Measurements from ENCODE around the gene HCK.

Gene HCK

GRCh38 chr20:32125506-32125905 lies 73.5 kb downstream of the HCK start:
- no peak for DNase-seq (ENCODE audit: low read depth in 3 of 3, low spot score in 1 of 3)

DNA sequence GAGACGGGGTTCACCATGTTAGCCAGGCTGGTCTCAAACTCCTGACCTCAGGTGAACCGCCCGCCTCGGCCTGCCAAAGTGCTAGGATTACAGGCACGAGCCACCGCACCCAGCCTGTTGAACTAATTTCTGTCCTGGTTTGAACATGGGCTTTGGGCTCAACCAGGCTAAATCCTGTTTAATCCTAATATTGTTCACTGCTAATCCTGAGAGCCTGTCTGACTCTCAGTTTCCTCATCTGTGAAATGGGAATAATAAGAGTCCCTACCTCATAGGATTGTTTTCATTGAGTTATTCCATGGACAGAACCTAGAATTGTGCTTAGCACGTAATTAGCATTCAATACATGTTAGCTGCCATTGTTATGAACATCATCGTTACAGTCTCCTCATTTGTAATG lies 74.9 kb downstream of the HCK start:
- no peak for DNase-seq (ENCODE audit: low read depth in 3 of 3, low spot score in 1 of 3)

DNA sequence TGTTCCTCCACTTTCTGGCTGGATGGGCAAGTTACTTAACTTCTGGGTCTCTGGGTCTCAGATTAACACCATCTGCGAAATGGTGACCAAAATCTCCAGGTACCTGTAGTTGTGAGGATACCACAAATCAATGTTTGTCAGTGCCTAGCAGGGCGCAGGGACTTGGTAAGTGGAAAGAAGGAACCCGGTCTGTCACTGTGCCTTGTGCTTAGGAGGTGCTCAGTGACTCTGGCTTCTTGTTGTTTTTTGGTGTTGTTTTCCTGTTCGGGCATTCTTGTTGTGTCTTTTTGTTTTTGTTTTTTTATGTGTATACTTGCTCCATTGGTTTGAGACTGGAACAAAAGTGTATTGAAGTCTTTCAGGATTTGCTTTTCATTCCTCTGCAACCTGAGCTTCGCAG lies 75.3 kb downstream of the HCK start:
- DNase-seq (ENCODE audit: low read depth in 3 of 3, low spot score in 1 of 3): no peak

GRCh38 chr20:32128167-32128566 lies 76.1 kb downstream of the HCK start:
- no peak for DNase-seq (ENCODE audit: low read depth in 3 of 3, low spot score in 1 of 3)

GRCh38 chr20:32129863-32130262 lies 77.8 kb downstream of the HCK start:
- no peak for DNase-seq (ENCODE audit: low read depth in 3 of 3, low spot score in 1 of 3)

DNA sequence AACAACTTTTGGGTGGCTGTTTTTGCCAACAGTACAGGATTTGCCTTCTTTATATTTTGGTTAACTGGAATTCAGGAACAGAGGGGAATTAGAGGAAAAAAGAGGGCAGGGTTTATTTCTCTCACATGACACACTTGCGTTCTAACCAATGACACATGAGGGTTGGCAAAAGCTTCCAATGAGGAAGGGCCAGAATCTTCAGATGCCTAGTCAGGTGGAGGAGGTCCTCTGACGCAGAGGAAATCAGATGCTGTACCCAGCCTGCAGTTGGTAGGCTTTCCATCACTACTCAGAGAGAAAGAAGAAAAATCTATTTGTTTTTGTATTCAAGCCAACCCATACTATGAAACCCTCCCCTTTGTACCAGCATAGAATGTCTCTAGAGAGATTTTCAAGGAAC lies 78.3 kb downstream of the HCK start:
- no peak for DNase-seq (ENCODE audit: low read depth in 3 of 3, low spot score in 1 of 3)

DNA sequence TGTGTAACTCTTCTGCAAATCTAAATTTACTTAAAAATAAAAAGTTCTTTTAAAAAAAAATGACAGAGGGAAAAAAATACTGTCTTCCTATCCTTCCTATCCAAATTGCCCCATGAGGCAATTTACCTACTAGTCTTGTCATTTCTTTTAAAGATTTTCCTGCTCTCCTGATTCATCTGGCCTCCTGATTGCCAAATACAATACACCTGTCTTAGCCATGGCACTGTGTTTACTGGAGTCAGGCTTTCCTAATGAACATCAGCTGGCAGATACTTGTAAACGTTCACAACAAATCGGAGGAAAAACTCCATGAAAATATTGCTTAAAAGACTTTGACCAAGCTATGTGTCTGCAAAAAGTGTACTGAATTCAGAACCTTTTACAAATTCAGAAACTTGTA lies 78.9 kb downstream of the HCK start:
- no peak for DNase-seq (ENCODE audit: low read depth in 3 of 3, low spot score in 1 of 3)

GRCh38 chr20:32132911-32133549 lies 81.0 kb downstream of the HCK start:
- no peak for DNase-seq (ENCODE audit: low read depth in 3 of 3, low spot score in 1 of 3)

DNA sequence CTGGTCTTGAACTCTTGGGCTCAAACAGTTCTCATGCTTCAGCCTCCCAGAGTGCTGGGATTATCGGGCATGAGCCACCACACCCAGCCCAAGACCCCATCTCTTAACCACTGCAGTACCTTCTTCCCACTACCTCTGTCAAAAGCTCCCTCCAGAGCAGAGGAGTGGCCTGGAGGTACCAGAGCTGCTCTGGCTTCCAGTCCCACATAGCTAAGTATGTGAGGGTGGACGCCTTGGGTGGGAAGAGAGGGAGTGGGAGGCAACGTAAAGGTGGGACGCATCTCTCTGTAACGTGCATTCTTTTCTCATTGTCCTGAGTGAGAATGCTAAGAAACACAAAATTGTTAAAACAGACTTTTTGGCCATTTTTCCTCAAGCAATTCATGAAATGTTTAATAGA lies 82.0 kb downstream of the HCK start:
- DNase-seq (ENCODE audit: low read depth in 3 of 3, low spot score in 1 of 3): no peak

GRCh38 chr20:32135983-32136515 lies 84.0 kb downstream of the HCK start:
- no peak for DNase-seq (ENCODE audit: low read depth in 3 of 3, low spot score in 1 of 3)

DNA sequence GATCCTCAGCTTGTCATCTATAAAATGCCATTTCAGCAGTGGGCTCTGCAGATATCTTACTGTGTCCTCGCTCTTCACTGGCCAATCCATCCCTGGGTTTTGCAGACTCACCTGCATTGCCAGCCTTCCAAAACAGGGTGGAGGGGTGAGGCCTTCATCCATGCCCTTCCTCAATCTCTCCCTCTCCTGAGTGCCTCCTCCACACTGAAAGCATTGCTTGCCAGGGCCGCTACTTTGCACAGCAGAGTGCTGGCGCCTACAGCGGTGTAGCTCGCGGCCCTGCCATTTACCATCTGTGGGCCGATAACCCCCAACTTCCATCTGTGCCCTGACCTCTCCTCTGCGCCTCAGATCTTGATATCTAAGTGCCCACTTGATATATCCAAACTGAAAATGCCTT lies 86.9 kb downstream of the HCK start:
- DNase-seq (ENCODE audit: low read depth in 3 of 3, low spot score in 1 of 3): no peak

DNA sequence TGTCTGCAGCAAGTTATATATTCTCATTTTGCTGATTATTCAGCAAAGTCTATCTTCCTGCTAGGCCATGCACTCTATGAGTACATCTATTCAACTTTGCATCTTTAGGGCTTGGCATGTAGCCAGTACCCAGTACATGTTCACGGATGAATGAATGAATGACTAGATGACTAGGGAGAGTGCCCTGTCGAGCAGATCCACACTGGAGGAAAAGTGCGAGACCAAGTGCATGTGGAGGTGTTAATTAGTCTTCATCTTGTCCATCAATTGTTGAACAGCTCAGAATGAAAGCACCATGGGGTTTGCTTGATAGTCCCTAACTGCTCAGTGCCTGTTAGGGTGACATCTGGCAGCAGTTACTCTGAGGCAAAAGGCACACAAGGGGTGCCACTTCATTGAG lies 87.9 kb downstream of the HCK start:
- DNase-seq (ENCODE audit: low read depth in 3 of 3, low spot score in 1 of 3): no peak

GRCh38 chr20:32140603-32141002 lies 88.6 kb downstream of the HCK start:
- no peak for DNase-seq (ENCODE audit: low read depth in 3 of 3, low spot score in 1 of 3)

DNA sequence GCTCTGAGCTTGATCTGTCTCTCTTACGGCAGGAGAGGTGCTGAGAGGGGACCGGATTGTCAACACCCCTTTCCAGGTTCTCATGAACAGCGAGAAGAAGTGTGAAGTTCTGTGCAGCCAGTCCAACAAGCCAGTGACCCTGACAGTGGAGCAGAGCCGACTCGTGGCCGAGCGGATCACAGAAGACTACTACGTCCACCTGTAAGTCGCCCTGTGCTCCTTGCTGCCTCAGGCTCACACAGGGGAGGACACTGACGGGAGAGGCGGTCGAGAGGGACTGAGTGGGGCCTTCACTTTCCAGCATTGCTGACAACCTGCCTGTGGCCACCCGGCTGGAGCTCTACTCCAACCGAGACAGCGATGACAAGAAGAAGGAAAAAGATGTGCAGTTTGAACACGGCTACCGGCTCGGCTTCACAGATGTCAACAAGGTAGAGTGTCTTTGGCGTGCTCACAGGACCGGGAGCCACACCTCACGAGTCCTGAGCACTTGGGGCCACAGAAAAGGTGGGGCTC lies 89.5 kb downstream of the HCK start:
- no peak for DNase-seq (ENCODE audit: low read depth in 3 of 3, low spot score in 1 of 3)

DNA sequence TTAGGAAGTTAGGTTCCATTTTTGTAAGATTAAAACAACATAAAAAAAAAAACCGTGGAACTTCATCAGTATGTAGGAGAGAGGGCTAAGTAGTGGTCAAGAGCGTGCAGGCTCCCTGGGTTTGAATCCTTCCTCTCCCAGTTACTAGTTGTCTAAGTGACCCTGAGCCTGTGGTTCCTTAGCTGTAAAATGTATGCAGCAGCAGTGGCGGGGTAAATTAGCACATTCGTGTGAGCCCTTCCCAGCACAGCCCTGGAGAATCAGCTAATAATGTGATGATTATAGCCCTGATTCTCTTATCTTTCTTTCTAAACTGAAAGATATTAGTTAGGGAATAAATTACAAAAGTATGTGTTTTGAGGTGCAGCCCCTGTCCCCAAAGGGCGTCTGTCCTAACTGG lies 90.0 kb downstream of the HCK start:
- no peak for DNase-seq (ENCODE audit: low read depth in 3 of 3, low spot score in 1 of 3)

GRCh38 chr20:32142991-32143390 lies 90.9 kb downstream of the HCK start:
- DNase-seq (ENCODE audit: low read depth in 3 of 3, low spot score in 1 of 3): no peak

DNA sequence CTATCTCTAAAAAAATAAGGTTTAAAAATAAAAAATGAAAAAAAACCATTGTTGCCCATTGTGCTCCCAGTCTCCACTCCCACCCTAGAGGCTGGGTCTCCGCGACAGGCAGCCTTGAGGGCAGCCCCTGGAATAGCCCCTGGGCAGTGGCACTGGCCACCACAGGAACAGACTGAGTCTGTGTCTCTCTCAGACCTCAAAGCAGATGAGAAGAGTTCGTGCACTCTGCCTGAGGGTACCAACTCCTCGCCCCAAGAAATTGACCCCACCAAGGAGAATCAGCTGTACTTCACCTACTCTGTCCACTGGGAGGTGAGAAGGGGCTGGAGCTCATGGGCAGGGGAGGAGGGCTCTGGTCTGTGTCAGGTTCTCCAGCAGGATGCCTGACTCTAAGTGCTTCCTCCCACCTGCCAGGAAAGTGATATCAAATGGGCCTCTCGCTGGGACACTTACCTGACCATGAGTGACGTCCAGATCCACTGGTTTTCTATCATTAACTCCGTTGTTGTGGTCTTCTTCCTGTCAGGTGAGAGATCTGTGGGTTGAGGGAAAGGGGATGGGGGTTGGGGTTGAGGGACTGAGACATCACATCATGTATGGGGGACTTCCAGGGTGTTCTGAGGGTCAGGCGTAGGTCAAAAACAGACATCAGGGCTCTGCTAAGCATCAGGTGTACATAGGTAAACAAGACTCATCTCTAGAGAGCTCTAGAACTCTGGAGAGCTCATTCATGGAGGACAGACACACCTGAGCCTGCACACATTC lies 93.0 kb downstream of the HCK start:
- no peak for DNase-seq (ENCODE audit: low read depth in 3 of 3, low spot score in 1 of 3)

DNA sequence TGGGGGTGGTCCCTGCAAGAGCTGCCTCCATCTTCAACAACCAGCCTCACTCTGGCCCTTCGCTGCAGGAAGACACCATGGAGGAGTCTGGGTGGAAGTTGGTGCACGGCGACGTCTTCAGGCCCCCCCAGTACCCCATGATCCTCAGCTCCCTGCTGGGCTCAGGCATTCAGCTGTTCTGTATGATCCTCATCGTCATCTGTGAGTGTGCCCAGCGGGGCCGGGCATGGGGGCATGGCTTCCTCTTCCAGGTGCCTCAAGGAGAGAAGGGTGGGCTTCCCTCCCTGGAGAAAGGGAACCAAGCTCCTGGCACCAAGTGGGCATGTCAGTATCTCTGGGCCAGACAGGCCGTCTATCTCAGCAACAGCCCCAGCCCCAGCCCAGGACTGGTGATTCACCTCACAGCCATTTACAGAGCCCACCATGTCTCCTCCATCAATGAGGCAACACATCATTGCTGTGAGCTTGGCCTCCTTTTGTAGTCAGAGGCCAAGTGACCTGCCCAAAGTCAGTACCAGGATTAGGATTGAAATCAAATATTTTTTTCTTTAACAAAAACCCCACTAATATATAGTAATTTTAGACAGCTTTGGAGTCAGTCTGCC lies 97.6 kb downstream of the HCK start:
- no peak for DNase-seq (ENCODE audit: low read depth in 3 of 3, low spot score in 1 of 3)

- DNase-seq (ENCODE audit: low read depth in 3 of 3, low spot score in 1 of 3): no peak
These were observed 98.3 kb downstream of the HCK start for GRCh38 chr20:32150291-32150848.

All from stimulated activated CD4-positive, alpha-beta T cell treated with anti-CD3 and anti-CD28 coated beads, TNF-alpha, amount 100 ng/mL, for 1 hour (primary cell).